Gastroesophageal sphincter (tissue), 3 donors: ENCODE results near the gene INSM1.

Experiments used
- CTCF ChIP-seq, 4 experiments: fragments of 200-600 bp in 2 of 4; fragments of 450-650 bp in 2 of 4; sonication (generic) in 1 of 4; IDR thresholded peaks; one replicate each; pipeline ENCODE4 v1.5.1; 2017 to 2019; ENCODE audit warnings: antibody characterized with exemption in 4 of 4, mild to moderate bottlenecking in 2 of 4, moderate library complexity in 2 of 4
- POLR2A ChIP-seq, 2 donors: fragments of 450-650 bp; IDR thresholded peaks; one replicate each; pipeline ENCODE4 v1.6.1; 2017; ENCODE audit warnings: antibody characterized with exemption in 2 of 2, mild to moderate bottlenecking in 2 of 2, moderate library complexity in 1 of 2
- POLR2AphosphoS5 ChIP-seq: sonication (generic); formaldehyde crosslinking; IDR thresholded peaks from one replicate; pipeline ENCODE4 v1.6.1; 2017; ENCODE audit warnings: antibody characterized with exemption

DNA sequence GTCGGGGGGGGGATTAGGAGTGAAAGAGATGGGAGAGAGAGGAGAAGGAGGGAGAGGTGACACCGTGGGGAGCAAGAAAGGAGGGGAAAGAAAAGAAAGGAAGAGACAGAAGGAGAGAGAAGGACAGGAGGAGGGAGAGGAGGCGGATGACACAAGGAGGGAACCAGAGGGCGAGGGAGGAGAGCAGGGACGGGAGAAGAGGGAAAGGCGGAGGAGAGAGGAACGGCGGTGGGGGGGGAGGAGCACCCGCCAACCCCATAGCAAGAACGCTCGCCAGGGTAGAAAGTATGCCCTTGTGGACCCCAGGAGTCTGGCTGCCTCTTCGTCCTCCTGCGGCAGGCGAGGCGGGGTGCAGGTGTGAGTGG lies 4.5 kb upstream of the INSM1 start:
- TF ChIP-seq POLR2A (IDR thresholded peaks at IDR 0.05) (no peak), CTCF (IDR thresholded peaks at IDR 0.05) (no peak), POLR2AphosphoS5 (no peak)
